ENCODE results near the gene SPAG9. TPM values are rescaled to one million over a fixed set of nuclear protein-coding genes. Genes with fewer than 3 reads are reported as not detected.
A peak's percentile ranks its signal among the peaks of the same experiment; 100 is the strongest.
"Not testable (repeated sequence)": the region's sequence is repeated elsewhere in the genome, so short reads cannot be mapped to it uniquely, and the experiment has no call there.

Gene SPAG9
- total RNA-seq, 1 experiment from 2014 or later, result 158 TPM

GRCh38 chr17:51142597-51142996 lies 21.9 kb upstream of the SPAG9 start:
- in situ Hi-C loops (cut with HindIII; ENCODE audit: low sequenced_read_pairs), result no loop called here
- DNase-seq (ENCODE audit: low spot score), result no peak

- DNase-seq (ENCODE audit: low spot score), result no peak
- in situ Hi-C loops (cut with HindIII; ENCODE audit: low sequenced_read_pairs), result no loop called here
Observed at GRCh38 chr17:51135956-51136355, 15.3 kb upstream of the SPAG9 start.

GRCh38 chr17:51133365-51133764 lies 12.7 kb upstream of the SPAG9 start:
- in situ Hi-C loops (cut with HindIII; ENCODE audit: low sequenced_read_pairs), result no loop called here
- no peak for DNase-seq (ENCODE audit: low spot score)

GRCh38 chr17:51132964-51133319 lies 12.3 kb upstream of the SPAG9 start:
- in situ Hi-C loops (cut with HindIII; ENCODE audit: low sequenced_read_pairs), result no loop called here
- DNase-seq (ENCODE audit: low spot score), result no peak

GRCh38 chr17:51128076-51128475 lies 7.4 kb upstream of the SPAG9 start:
- DNase-seq (ENCODE audit: low spot score), result no peak
- in situ Hi-C loops (cut with HindIII; ENCODE audit: low sequenced_read_pairs), result no loop called here

- in situ Hi-C loops (cut with HindIII; ENCODE audit: low sequenced_read_pairs), result no loop called here
- no peak for DNase-seq (ENCODE audit: low spot score)
Observed at GRCh38 chr17:51124640-51125503, 4.2 kb upstream of the SPAG9 start.

GRCh38 chr17:51122473-51123115 lies 1.9 kb upstream of the SPAG9 start:
- in situ Hi-C loops (cut with HindIII; ENCODE audit: low sequenced_read_pairs); DNase-seq (ENCODE audit: low spot score): not testable (repeated sequence)

GRCh38 chr17:51121620-51122472 lies 1.2 kb upstream of the SPAG9 start:
- in situ Hi-C loops (cut with HindIII; ENCODE audit: low sequenced_read_pairs), result no loop called here

GRCh38 chr17:51120357-51120738 lies 320 bp downstream of the SPAG9 start:
- in situ Hi-C loops (cut with HindIII; ENCODE audit: low sequenced_read_pairs), result no loop called here
- DNase-seq (ENCODE audit: low spot score), result peak; percentile 61

More at GRCh38 chr17:51121620-51122472, 1.2 kb upstream of the SPAG9 start:
- peak; percentile 83 for DNase-seq (ENCODE audit: low spot score)

GRCh38 chr17:51119415-51120356 lies 982 bp downstream of the SPAG9 start:
- peak; percentile 52 for DNase-seq (ENCODE audit: low spot score)
- in situ Hi-C loops (cut with HindIII; ENCODE audit: low sequenced_read_pairs), result no loop called here

- in situ Hi-C loops (cut with HindIII; ENCODE audit: low sequenced_read_pairs), result no loop called here
- peak; percentile 81 for DNase-seq (ENCODE audit: low spot score)
Observed at GRCh38 chr17:51118330-51119195, 2.1 kb downstream of the SPAG9 start.

- in situ Hi-C loops (cut with HindIII; ENCODE audit: low sequenced_read_pairs), result no loop called here
- no peak for DNase-seq (ENCODE audit: low spot score)
Observed at GRCh38 chr17:51115179-51115578, 5.5 kb downstream of the SPAG9 start.

- in situ Hi-C loops (cut with HindIII; ENCODE audit: low sequenced_read_pairs), result not testable (repeated sequence)
- DNase-seq (ENCODE audit: low spot score), result peak; percentile 40
Observed at GRCh38 chr17:51112303-51113222, 8.1 kb downstream of the SPAG9 start.

- DNase-seq (ENCODE audit: low spot score), result no peak
- in situ Hi-C loops (cut with HindIII; ENCODE audit: low sequenced_read_pairs), result no loop called here
Observed at GRCh38 chr17:51107778-51108177, 12.9 kb downstream of the SPAG9 start.

- DNase-seq (ENCODE audit: low spot score), result no peak
- in situ Hi-C loops (cut with HindIII; ENCODE audit: low sequenced_read_pairs), result no loop called here
Observed at GRCh38 chr17:51103451-51103850, 17.2 kb downstream of the SPAG9 start.

GRCh38 chr17:51103050-51103449 lies 17.6 kb downstream of the SPAG9 start:
- in situ Hi-C loops (cut with HindIII; ENCODE audit: low sequenced_read_pairs), result no loop called here
- no peak for DNase-seq (ENCODE audit: low spot score)
